ENCODE data around the gene LRRC19.

Gene LRRC19

GRCh38 chr9:27005491-27005890 is at the start of gene LRRC19:
Gene LRRC19, minus strand, starts transcription at chr9:27005672. Its CDS starts 5,978 bp downstream, at chr9:26999694.
- no peak for DNase-seq (ENCODE audit: low spot score)

- no peak for DNase-seq (ENCODE audit: low spot score)
Observed at GRCh38 chr9:27054841-27055240, 49.4 kb upstream of the LRRC19 start.

GRCh38 chr9:27054125-27054524 is 48.7 kb upstream of the LRRC19 start:
- no peak for DNase-seq (ENCODE audit: low spot score)

- no peak for DNase-seq (ENCODE audit: low spot score)
Observed at GRCh38 chr9:27053369-27054022, 48.0 kb upstream of the LRRC19 start.

- no peak for DNase-seq (ENCODE audit: low spot score)
Observed at GRCh38 chr9:27047136-27047535, 41.7 kb upstream of the LRRC19 start.

- no peak for DNase-seq (ENCODE audit: low spot score)
Observed at GRCh38 chr9:27043176-27043575, 37.7 kb upstream of the LRRC19 start.

GRCh38 chr9:27042476-27042875 is 37.0 kb upstream of the LRRC19 start:
- no peak for DNase-seq (ENCODE audit: low spot score)

GRCh38 chr9:27041746-27042145 is 36.3 kb upstream of the LRRC19 start:
- no peak for DNase-seq (ENCODE audit: low spot score)

- DNase-seq (ENCODE audit: low spot score): no peak
Observed at GRCh38 chr9:27037499-27037898, 32.0 kb upstream of the LRRC19 start.

- peak; percentile 48 for DNase-seq (ENCODE audit: low spot score)
Observed at GRCh38 chr9:27033815-27034403, 28.4 kb upstream of the LRRC19 start.

- DNase-seq (ENCODE audit: low spot score): no peak
Observed at GRCh38 chr9:27029186-27029585, 23.7 kb upstream of the LRRC19 start.

GRCh38 chr9:27022920-27023319 is 17.4 kb upstream of the LRRC19 start:
- no peak for DNase-seq (ENCODE audit: low spot score)

- DNase-seq (ENCODE audit: low spot score): no peak
Observed at GRCh38 chr9:27019589-27019988, 14.1 kb upstream of the LRRC19 start.

- no peak for DNase-seq (ENCODE audit: low spot score)
Observed at GRCh38 chr9:27003426-27004077, 1.9 kb downstream of the LRRC19 start.

- no peak for DNase-seq (ENCODE audit: low spot score)
Observed at GRCh38 chr9:26995810-26996209, 9.7 kb downstream of the LRRC19 start.

- DNase-seq (ENCODE audit: low spot score): no peak
Observed at GRCh38 chr9:26983340-26983739, 22.1 kb downstream of the LRRC19 start.

GRCh38 chr9:26975728-26976707 is 29.5 kb downstream of the LRRC19 start:
- peak; percentile 26 for DNase-seq (ENCODE audit: low spot score)

GRCh38 chr9:26974927-26975326 is 30.5 kb downstream of the LRRC19 start:
- DNase-seq (ENCODE audit: low spot score): no peak

GRCh38 chr9:26973989-26974388 is 31.5 kb downstream of the LRRC19 start:
- no peak for DNase-seq (ENCODE audit: low spot score)

GRCh38 chr9:26971721-26972120 is 33.8 kb downstream of the LRRC19 start:
- DNase-seq (ENCODE audit: low spot score): no peak

GRCh38 chr9:26956860-26957233 is 48.6 kb downstream of the LRRC19 start:
- DNase-seq (ENCODE audit: low spot score): no peak
